HepG2 (cell line): ENCODE results near the gene ADPRHL1. TPM values are rescaled to one million over a fixed set of nuclear protein-coding genes. Genes with fewer than 3 reads are reported as not detected.

Experiments used
- ASH2L ChIP-seq: fragments of 300-600, 200-600 bp; sonication (generic); IDR thresholded peaks from 2 replicates; pipeline ENCODE4 v1.7.0; 2017; ENCODE audit warnings: low read depth, mild to moderate bottlenecking, moderate library complexity, mixed read lengths, low read length; ENCODE audit not compliant: insufficient read length
- ATF7-NPFF ChIP-seq: sonication (generic); formaldehyde crosslinking; IDR thresholded peaks from 2 replicates; pipeline ENCODE4 v1.8.1; 2023; ENCODE audit warnings: mild to moderate bottlenecking, low read depth, missing genetic modification reagents, moderate library complexity
- CBFB ChIP-seq: sonication (generic); formaldehyde crosslinking; IDR thresholded peaks from 2 replicates; pipeline ENCODE4 v1.4.0; 2020; ENCODE audit warnings: missing genetic modification reagents
- CHD2 ChIP-seq: IDR thresholded peaks from 2 replicates; pipeline ENCODE4 v1.6.1; 2011; ENCODE audit warnings: low read depth, low read length, improper control_type of control experiment
- E2F1 ChIP-seq: sonication (generic); formaldehyde crosslinking; IDR thresholded peaks from 2 replicates; pipeline ENCODE4 v1.5.0; 2020; ENCODE audit warnings: missing genetic modification reagents
- HNRNPLL ChIP-seq: fragments of 200-400 bp; formaldehyde crosslinking; IDR thresholded peaks from 2 replicates; pipeline ENCODE4 v1.6.1; 2017; ENCODE audit warnings: mild to moderate bottlenecking, low read depth, low read length; ENCODE audit not compliant: poor library complexity, severe bottlenecking
- ISL2 ChIP-seq: sonication (generic); formaldehyde crosslinking; IDR thresholded peaks from 2 replicates; pipeline ENCODE4 v1.5.0; 2020; ENCODE audit warnings: missing genetic modification reagents
- KDM1A ChIP-seq: IDR thresholded peaks from 2 replicates; pipeline ENCODE4 v1.6.1; 2016; ENCODE audit warnings: missing compliant biosample characterization
- NBN ChIP-seq: fragments of 450-650 bp; conservative IDR thresholded peaks from 2 replicates; pipeline ENCODE4 v1.6.1; 2017
- NFYC ChIP-seq: IDR thresholded peaks from 2 replicates; pipeline ENCODE4 v1.6.1; 2016; ENCODE audit warnings: missing genetic modification reagents, missing compliant biosample characterization
- PRDM15 ChIP-seq: sonication (generic); formaldehyde crosslinking; IDR thresholded peaks from 2 replicates; pipeline ENCODE4 v1.4.0; 2020; ENCODE audit warnings: missing genetic modification reagents
- RBAK ChIP-seq: sonication (generic); formaldehyde crosslinking; IDR thresholded peaks from 2 replicates; pipeline ENCODE4 v1.5.1; 2020; ENCODE audit warnings: mild to moderate bottlenecking, missing genetic modification reagents
- RFX3 ChIP-seq: IDR thresholded peaks from 2 replicates; pipeline ENCODE4 v1.6.1; 2016; ENCODE audit warnings: missing biosample characterization, missing genetic modification reagents
- RXRA ChIP-seq: sonication (generic); formaldehyde crosslinking; IDR thresholded peaks from 2 replicates; pipeline ENCODE4 v1.5.1; 2020; ENCODE audit warnings: missing genetic modification reagents
- THAP11 ChIP-seq: IDR thresholded peaks from 2 replicates; pipeline ENCODE4 v1.6.1; 2016; ENCODE audit warnings: missing biosample characterization, missing genetic modification reagents
- U2AF2 ChIP-seq: fragments of 200-400 bp; formaldehyde crosslinking; IDR thresholded peaks from 2 replicates; pipeline ENCODE4 v1.6.1; 2017; ENCODE audit warnings: low read depth, mild to moderate bottlenecking, low read length
- ZBTB14 ChIP-seq: sonication (generic); formaldehyde crosslinking; IDR thresholded peaks from 2 replicates; pipeline ENCODE4 v1.4.0; 2020; ENCODE audit warnings: missing genetic modification reagents
- ZFP82 ChIP-seq: sonication (generic); formaldehyde crosslinking; IDR thresholded peaks from 2 replicates; pipeline ENCODE4 v1.5.1; 2020; ENCODE audit warnings: mild to moderate bottlenecking, missing genetic modification reagents, borderline replicate concordance
- ZFP91 ChIP-seq: sonication (generic); formaldehyde crosslinking; IDR thresholded peaks from 2 replicates; pipeline ENCODE4 v1.9.0; 2022; ENCODE audit warnings: missing genetic modification reagents, mild to moderate bottlenecking, borderline replicate concordance
- ZFYVE20 ChIP-seq: sonication (generic); formaldehyde crosslinking; IDR thresholded peaks from 2 replicates; pipeline ENCODE4 v1.8.0; 2023; ENCODE audit warnings: low read depth, mild to moderate bottlenecking, moderate library complexity, missing genetic modification reagents, borderline replicate concordance
- ZNF235 ChIP-seq: sonication (generic); formaldehyde crosslinking; IDR thresholded peaks from 2 replicates; pipeline ENCODE4 v1.8.1; 2023; ENCODE audit warnings: mild to moderate bottlenecking, missing genetic modification reagents, borderline replicate concordance
- ZNF746 ChIP-seq: sonication (generic); formaldehyde crosslinking; IDR thresholded peaks from 2 replicates; pipeline ENCODE4 v1.8.0; 2022; ENCODE audit warnings: mild to moderate bottlenecking, missing genetic modification reagents
- polyA plus RNA-seq, 8 experiments: library from polyadenylated mRNA; depleted of rRNA in 3 of 8; stranded (reverse) in 7 of 8; unstranded in 1 of 8; fragments of >200 nt; fragmentation: Illumina TruSeq in 4 of 8; extraction: Trizol in 4 of 8; gene quantifications; 2 replicates each; pipeline versions ENCODE4 v1.2.1 to v1.2.3, GENCODE V29; 2011 to 2016; ENCODE audit warnings: low read depth in 4 of 8, missing spikeins in 1 of 8, mixed read lengths in 1 of 8; ENCODE audit not compliant: insufficient read depth in 1 of 8
- total RNA-seq, 5 experiments: library from RNA; depleted of rRNA; stranded (reverse); fragments of >200 nt; fragmentation: Illumina TruSeq; extraction: Trizol; gene quantifications; 2 replicates each; pipeline ENCODE4 v1.2.3, GENCODE V29; 2016; ENCODE audit warnings: low read depth in 1 of 5

The ADPRHL1 gene
- total and polyA plus RNA-seq, 2 of the 13 experiments (the other 11 are each of a cell fraction or from before 2014, with no cell fraction given), result 0.34 to 0.40 TPM

- TF ChIP-seq HNRNPLL (peak; percentile 53), ZBTB14 (CRISPR knock-in tag) (peak; percentile 24; the same call in 1 of the 2 replicates), ZNF746 (no peak), ZFP91 (CRISPR knock-in tag) (peak; percentile 99), RXRA (CRISPR knock-in tag) (no peak), NFYC (no peak), E2F1 (peak; percentile 73), ATF7-NPFF (peak; percentile 86), ISL2 (CRISPR knock-in tag) (no peak; the same call in 1 of the 2 replicates), ZFP82 (CRISPR knock-in tag) (0 out of 2 replicates have a peak, but pooled peaks have one; percentile 71), PRDM15 (CRISPR knock-in tag) (no peak), KDM1A (CRISPR knock-in tag) (peak; percentile 90; the same call in 1 of the 2 replicates), U2AF2 (no peak), RFX3 (CRISPR knock-in tag) (no peak), THAP11 (peak; percentile 92), ASH2L (peak; percentile 60), CHD2 (no peak), CBFB (CRISPR knock-in tag) (0 out of 2 replicates have a peak, but pooled peaks have one; percentile 26), ZFYVE20 (CRISPR knock-in tag) (no peak), ZNF235 (peak; percentile 54; the same call in 1 of the 2 replicates), NBN (no peak), RBAK (CRISPR knock-in tag) (no peak)
Observed at GRCh38 chr13:113490496-113491417, 37.5 kb upstream of the ADPRHL1 start, which contains the start of gene DCUN1D2 (continued).
